Measurements from ENCODE around the gene ORC3.
"Not testable (repeated sequence)": the region's sequence is repeated elsewhere in the genome, so short reads cannot be mapped to it uniquely, and the experiment has no call there.

ORC3 gene

GRCh38 chr6:87606199-87606598, 16.3 kb downstream of the ORC3 start:
- no peak for DNase-seq

- DNase-seq: no peak
Measured at GRCh38 chr6:87608802-87609201, 18.9 kb downstream of the ORC3 start.

- not testable (repeated sequence) for DNase-seq
Measured at GRCh38 chr6:87613018-87613417, 23.1 kb downstream of the ORC3 start.

GRCh38 chr6:87617405-87617804, 27.5 kb downstream of the ORC3 start:
- DNase-seq: no peak

- DNase-seq: no peak
Measured at GRCh38 chr6:87618531-87618930, 28.6 kb downstream of the ORC3 start.

- no peak for DNase-seq
Measured at GRCh38 chr6:87623248-87623647, 33.3 kb downstream of the ORC3 start.

GRCh38 chr6:87628424-87628823, 38.5 kb downstream of the ORC3 start:
- DNase-seq: no peak

- DNase-seq: no peak
Measured at GRCh38 chr6:87628881-87629280, 38.9 kb downstream of the ORC3 start.

- DNase-seq: no peak
Measured at GRCh38 chr6:87630746-87631145, 40.8 kb downstream of the ORC3 start.

- DNase-seq: no peak
Measured at GRCh38 chr6:87633851-87634250, 43.9 kb downstream of the ORC3 start.

GRCh38 chr6:87636315-87636714, 46.4 kb downstream of the ORC3 start:
- DNase-seq: no peak

- DNase-seq: no peak
Measured at GRCh38 chr6:87637106-87637505, 47.2 kb downstream of the ORC3 start.

GRCh38 chr6:87639373-87639772, 49.4 kb downstream of the ORC3 start:
- DNase-seq: no peak

GRCh38 chr6:87641065-87641692, 51.2 kb downstream of the ORC3 start:
- no peak for DNase-seq

GRCh38 chr6:87645080-87645479, 55.1 kb downstream of the ORC3 start:
- DNase-seq: no peak

GRCh38 chr6:87653074-87653962, 63.4 kb downstream of the ORC3 start:
- DNase-seq: no peak

- no peak for DNase-seq
Measured at GRCh38 chr6:87654122-87654521, 64.2 kb downstream of the ORC3 start.

GRCh38 chr6:87654875-87655454, 65.0 kb downstream of the ORC3 start:
- no peak for DNase-seq

- no peak for DNase-seq
Measured at GRCh38 chr6:87655824-87656223, 65.9 kb downstream of the ORC3 start.

GRCh38 chr6:87656857-87657256, 66.9 kb downstream of the ORC3 start:
- no peak for DNase-seq

GRCh38 chr6:87658516-87658915, 68.6 kb downstream of the ORC3 start:
- DNase-seq: no peak

GRCh38 chr6:87660226-87660911, 70.4 kb downstream of the ORC3 start:
- no peak for DNase-seq

- DNase-seq: no peak
Measured at GRCh38 chr6:87661016-87661415, 71.1 kb downstream of the ORC3 start.

- no peak for DNase-seq
Measured at GRCh38 chr6:87661503-87661902, 71.6 kb downstream of the ORC3 start.
